Measurements from ENCODE around the gene KLHL30.

KLHL30 gene

DNA sequence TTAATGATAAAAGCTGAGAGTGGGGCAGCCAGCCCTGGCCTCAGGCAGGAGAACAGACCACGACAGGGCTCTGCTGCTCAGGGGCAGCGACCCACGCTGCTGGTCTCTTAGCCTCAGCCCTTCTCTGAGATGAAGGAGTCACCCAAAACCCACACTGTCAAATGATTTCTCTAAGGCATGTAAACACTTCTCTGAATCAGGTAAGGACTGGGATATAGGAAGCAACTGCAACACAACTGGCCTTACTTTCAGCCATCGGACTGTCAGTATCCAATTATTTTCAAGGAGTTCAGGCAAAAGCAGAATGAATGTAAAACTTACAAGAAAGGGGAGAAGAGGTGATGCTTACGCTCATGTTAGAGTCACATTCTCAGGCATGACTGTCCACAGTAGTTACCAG, 42.1 kb downstream of the KLHL30 start:
- no peak for DNase-seq
- H3K27me3 ChIP-seq (replicated peaks) = no peaks in the 10 kb centered on the region
- peaks cover 73% of the 10 kb centered on the region for H3K36me3 ChIP-seq (replicated peaks)
- in situ Hi-C loops (cut with HindIII; ENCODE audit: low pct_ligation_motif_present, low sequenced_read_pairs) = no loop called here
- no peak overlapping the region for H3K27ac ChIP-seq
- TF ChIP-seq, protein P1, sequence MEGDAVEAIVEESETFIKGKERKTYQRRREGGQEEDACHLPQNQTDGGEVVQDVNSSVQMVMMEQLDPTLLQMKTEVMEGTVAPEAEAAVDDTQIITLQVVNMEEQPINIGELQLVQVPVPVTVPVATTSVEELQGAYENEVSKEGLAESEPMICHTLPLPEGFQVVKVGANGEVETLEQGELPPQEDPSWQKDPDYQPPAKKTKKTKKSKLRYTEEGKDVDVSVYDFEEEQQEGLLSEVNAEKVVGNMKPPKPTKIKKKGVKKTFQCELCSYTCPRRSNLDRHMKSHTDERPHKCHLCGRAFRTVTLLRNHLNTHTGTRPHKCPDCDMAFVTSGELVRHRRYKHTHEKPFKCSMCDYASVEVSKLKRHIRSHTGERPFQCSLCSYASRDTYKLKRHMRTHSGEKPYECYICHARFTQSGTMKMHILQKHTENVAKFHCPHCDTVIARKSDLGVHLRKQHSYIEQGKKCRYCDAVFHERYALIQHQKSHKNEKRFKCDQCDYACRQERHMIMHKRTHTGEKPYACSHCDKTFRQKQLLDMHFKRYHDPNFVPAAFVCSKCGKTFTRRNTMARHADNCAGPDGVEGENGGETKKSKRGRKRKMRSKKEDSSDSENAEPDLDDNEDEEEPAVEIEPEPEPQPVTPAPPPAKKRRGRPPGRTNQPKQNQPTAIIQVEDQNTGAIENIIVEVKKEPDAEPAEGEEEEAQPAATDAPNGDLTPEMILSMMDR (IDR thresholded peaks at IDR 0.05; ENCODE audit: low read depth, low read length, missing control alignments) = no peak
- no peak overlapping the region for H3K4me3 ChIP-seq (ENCODE audit: low read depth, low read length)

DNA sequence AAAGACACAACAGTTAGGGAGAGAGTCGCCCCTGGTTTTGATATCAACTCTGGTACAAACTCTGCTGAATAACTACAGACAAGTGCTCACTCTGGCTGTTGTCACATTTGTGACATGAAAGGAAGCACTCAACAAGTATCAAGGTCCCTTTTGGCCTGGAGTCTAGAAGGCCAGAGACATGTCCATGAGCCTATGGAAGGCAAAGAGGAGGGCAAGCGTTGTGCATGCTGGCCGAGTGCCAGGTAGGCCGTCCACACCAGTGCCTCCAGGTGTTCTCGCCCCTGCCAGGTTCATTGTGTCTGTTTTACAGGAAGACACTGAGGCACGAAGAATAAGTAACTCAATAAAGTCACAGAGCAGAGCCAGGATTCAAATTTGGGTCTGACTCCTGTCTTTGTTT, 43.9 kb downstream of the KLHL30 start:
- H3K4me3 ChIP-seq (ENCODE audit: low read depth, low read length) = no peak overlapping the region
- in situ Hi-C loops (cut with HindIII; ENCODE audit: low pct_ligation_motif_present, low sequenced_read_pairs) = no loop called here
- no peaks in the 10 kb centered on the region for H3K27me3 ChIP-seq (replicated peaks)
- H3K36me3 ChIP-seq (replicated peaks) = peaks cover 75% of the 10 kb centered on the region
- no peak overlapping the region for H3K27ac ChIP-seq
- TF ChIP-seq, protein P1 (IDR thresholded peaks at IDR 0.05; ENCODE audit: low read depth, low read length, missing control alignments) = no peak
- no peak for DNase-seq

DNA sequence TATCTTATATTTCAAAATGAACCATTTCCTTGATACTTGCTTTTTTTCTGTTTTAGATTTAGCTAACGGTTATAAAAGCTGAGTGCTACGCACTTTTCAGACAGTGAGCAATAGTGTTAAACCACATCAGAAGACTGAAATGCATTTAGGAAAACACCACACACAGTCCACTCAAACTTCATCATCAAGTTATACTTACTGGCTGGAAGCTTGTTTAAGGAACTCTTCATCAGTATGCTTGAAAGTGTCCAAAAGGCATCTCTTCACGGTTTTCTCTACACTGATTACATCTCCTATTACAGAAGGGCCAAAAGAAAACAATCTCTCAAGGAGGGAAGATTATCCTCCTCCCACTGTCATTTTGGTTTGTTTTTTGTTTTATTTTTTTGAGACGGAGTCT, 45.4 kb downstream of the KLHL30 start:
- no peak for DNase-seq
- Histone ChIP-seq H3K27me3 (replicated peaks) (no peaks in the 10 kb centered on the region), H3K4me3 (ENCODE audit: low read depth, low read length) (no peak overlapping the region), H3K36me3 (replicated peaks) (peaks cover 78% of the 10 kb centered on the region), H3K27ac (no peak overlapping the region)
- in situ Hi-C loops (cut with HindIII; ENCODE audit: low pct_ligation_motif_present, low sequenced_read_pairs) = no loop called here
- TF ChIP-seq, protein P1 (IDR thresholded peaks at IDR 0.05; ENCODE audit: low read depth, low read length, missing control alignments) = no peak

DNA sequence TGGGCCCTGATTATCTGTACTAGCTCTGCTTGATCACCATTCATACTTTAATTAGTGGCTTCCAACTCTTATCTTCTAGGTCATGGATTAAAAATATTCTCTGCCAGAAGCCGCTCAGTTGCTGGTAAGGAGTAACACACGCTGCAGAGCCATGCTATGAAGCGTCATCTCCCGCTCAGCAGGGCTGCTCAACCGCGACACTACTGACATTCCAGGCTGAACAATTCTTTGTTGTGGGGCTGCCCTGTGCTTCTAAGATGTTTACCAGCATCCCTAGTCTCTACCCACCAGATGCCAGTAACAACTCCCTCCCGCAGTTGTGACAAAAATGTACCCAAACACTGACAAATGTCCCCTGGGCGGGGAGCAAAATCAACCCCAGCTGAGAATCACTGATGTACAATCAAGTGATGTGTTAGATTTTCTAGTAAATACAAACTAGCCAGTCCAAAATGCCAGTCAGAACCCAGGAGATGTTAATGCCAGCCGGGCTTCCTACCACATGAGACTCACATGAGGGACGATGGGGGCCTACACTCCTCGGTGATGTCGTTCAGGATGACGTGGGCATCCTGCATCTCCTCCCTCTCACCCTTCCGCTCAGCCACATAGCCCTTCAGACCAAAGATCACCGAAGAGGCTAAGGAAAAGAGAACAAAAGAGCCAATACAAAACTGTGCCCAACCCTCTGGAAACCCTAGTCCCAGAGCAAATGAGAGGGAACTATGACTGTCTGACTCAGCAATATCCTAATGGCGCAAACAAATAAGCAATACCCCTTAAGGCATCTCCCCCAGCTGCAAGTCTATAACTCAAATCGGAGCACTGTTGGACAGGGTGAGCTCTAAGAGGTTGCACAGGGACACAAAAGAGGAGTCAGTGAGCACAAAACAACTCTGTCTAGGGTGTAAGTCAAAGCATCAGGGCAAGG, 49.4 kb downstream of the KLHL30 start:
- peaks cover 61% of the 10 kb centered on the region for H3K36me3 ChIP-seq (replicated peaks)
- in situ Hi-C loops (cut with HindIII; ENCODE audit: low pct_ligation_motif_present, low sequenced_read_pairs) = no loop called here
- TF ChIP-seq, protein P1 (IDR thresholded peaks at IDR 0.05; ENCODE audit: low read depth, low read length, missing control alignments) = no peak

DNA sequence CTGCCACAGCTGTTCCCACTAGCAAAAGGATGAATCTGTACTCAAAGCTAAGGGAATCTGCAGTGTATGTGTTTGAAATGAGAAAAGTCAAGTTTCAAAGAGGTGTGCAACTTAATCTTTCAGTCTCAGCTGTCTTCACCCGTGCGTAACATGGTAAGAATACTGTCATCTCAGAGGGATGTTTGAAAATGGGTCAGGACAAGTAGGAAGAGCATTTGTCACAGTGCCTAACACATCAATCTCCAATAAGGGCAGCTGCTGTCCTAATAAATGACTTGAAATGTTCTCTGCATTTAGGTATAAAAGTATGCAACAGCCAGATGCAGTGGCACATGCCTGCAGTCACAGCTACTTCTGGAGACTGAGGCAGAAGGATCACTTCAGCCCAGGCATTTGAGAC, 52.0 kb downstream of the KLHL30 start:
- TF ChIP-seq, protein P1 (IDR thresholded peaks at IDR 0.05; ENCODE audit: low read depth, low read length, missing control alignments) = no peak
- no peak overlapping the region for H3K4me3 ChIP-seq (ENCODE audit: low read depth, low read length)
- DNase-seq = no peak
- no peak overlapping the region for H3K27ac ChIP-seq
- H3K36me3 ChIP-seq (replicated peaks) = peaks cover 55% of the 10 kb centered on the region
- in situ Hi-C loops (cut with HindIII; ENCODE audit: low pct_ligation_motif_present, low sequenced_read_pairs) = no loop called here
- no peaks in the 10 kb centered on the region for H3K27me3 ChIP-seq (replicated peaks)

More for the DNA sequence above, 49.4 kb downstream of the KLHL30 start:
- Histone ChIP-seq H3K27me3 (replicated peaks) (no peaks in the 10 kb centered on the region), H3K4me3 (ENCODE audit: low read depth, low read length) (no peak overlapping the region), H3K27ac (no peak overlapping the region)
- DNase-seq = no peak

Data from brain microvascular endothelial cell (primary cell).